ENCODE results near the gene DHX16. TPM values are rescaled to one million over a fixed set of nuclear protein-coding genes. Genes with fewer than 3 reads are reported as not detected.

The DHX16 gene
- total RNA-seq, 1 donor from 2014 or later, result 27.4 TPM

- Histone ChIP-seq H3K9me3 (no peaks in the 10 kb centered on the region), H3K4me1 (no peaks in the 10 kb centered on the region), H3K27ac (no peak overlapping the region), H3K27me3 (no peaks in the 10 kb centered on the region), H3K36me3 (peaks cover 31% of the 10 kb centered on the region), H3K4me3 (no peak overlapping the region)
- ATAC-seq (no peak), DNase-seq (no peak)
- no peak for TF ChIP-seq CTCF (IDR thresholded peaks at IDR 0.05)
- intact Hi-C loops (cut with DNase I), result no loop called here
Observed at GRCh38 chr6:30641048-30641447, 31.8 kb downstream of the DHX16 start.

- TF ChIP-seq CTCF (IDR thresholded peaks at IDR 0.05), result no peak
- Histone ChIP-seq H3K36me3 (peaks cover 31% of the 10 kb centered on the region), H3K4me3 (no peak overlapping the region), H3K27ac (no peak overlapping the region), H3K9me3 (no peaks in the 10 kb centered on the region), H3K4me1 (no peaks in the 10 kb centered on the region), H3K27me3 (no peaks in the 10 kb centered on the region)
- DNase-seq, result no peak
- ATAC-seq, result no peak
- intact Hi-C loops (cut with DNase I), result no loop called here
Observed at GRCh38 chr6:30640481-30640880, 32.3 kb downstream of the DHX16 start.

- Histone ChIP-seq H3K9me3 (no peaks in the 10 kb centered on the region), H3K27me3 (no peaks in the 10 kb centered on the region), H3K4me1 (no peaks in the 10 kb centered on the region), H3K27ac (no peak overlapping the region), H3K36me3 (peaks cover 22% of the 10 kb centered on the region), H3K4me3 (no peak overlapping the region)
- no peak for TF ChIP-seq CTCF (IDR thresholded peaks at IDR 0.05)
- ATAC-seq (no peak), DNase-seq (no peak)
- intact Hi-C loops (cut with DNase I), result no loop called here
Observed at GRCh38 chr6:30635834-30636233, 37.0 kb downstream of the DHX16 start.

GRCh38 chr6:30626484-30627366, 46.1 kb downstream of the DHX16 start, which contains the start of gene ATAT1:
TSS of gene ATAT1 (plus strand) at chr6:30626874.
- peak; percentile 41 for TF ChIP-seq CTCF (IDR thresholded peaks at IDR 0.05)
- intact Hi-C loops (cut with DNase I), result no loop called here

GRCh38 chr6:30625511-30625910, 47.3 kb downstream of the DHX16 start:
- no peak overlapping the region for H3K27ac ChIP-seq

More at GRCh38 chr6:30626484-30627366, 46.1 kb downstream of the DHX16 start, which contains the start of gene ATAT1:
- H3K4me1 ChIP-seq, result peaks cover 8% of the 10 kb centered on the region
- peak within 1 kb of the TSS; percentile 82 for H3K27ac ChIP-seq
- peak; percentile 98 for ATAC-seq
- peak within 1 kb of the TSS; percentile 61 for H3K4me3 ChIP-seq
- H3K27me3 ChIP-seq, result no peaks in the 10 kb centered on the region
- peak; percentile 94 for DNase-seq
- H3K9me3 ChIP-seq, result no peaks in the 10 kb centered on the region
- peaks cover 56% of the 10 kb centered on the region for H3K36me3 ChIP-seq

More at GRCh38 chr6:30625511-30625910, 47.3 kb downstream of the DHX16 start:
- H3K4me1 ChIP-seq, result peaks cover 8% of the 10 kb centered on the region
- TF ChIP-seq CTCF (IDR thresholded peaks at IDR 0.05), result no peak
- no peak for ATAC-seq
- H3K4me3 ChIP-seq, result no peak overlapping the region
- no peaks in the 10 kb centered on the region for H3K9me3 ChIP-seq
- no peak for DNase-seq
- H3K27me3 ChIP-seq, result no peaks in the 10 kb centered on the region
- intact Hi-C loops (cut with DNase I), result no loop called here
- H3K36me3 ChIP-seq, result peaks cover 68% of the 10 kb centered on the region

Data from upper lobe of right lung (tissue), 1 donor.